WTC11 (cell line): Measurements from ENCODE around the gene MRPS10. TPM values are rescaled to one million over a fixed set of nuclear protein-coding genes. Genes with fewer than 3 reads are reported as not detected.

Source experiments
- ATAC-seq: fragments of 200-7000 bp; cut with Tn5 transposase; 2 replicates; pipeline ENCODE4 v1.10.0; 2021; ENCODE audit warnings: mild to moderate bottlenecking, moderate library complexity
- CTCF ChIA-PET: fragments of 300-600 bp; sonication (Branson Sonifier 250); formaldehyde crosslinking; loops from one replicate; lab custom pipeline; 2021; ENCODE audit warnings: antibody characterized with exemption; lab: Charles Lee
- POLR2A ChIA-PET: fragments of 350-600 bp; sonication (Branson Sonifier 250); formaldehyde crosslinking; loops from one replicate; lab custom pipeline; 2021; ENCODE audit warnings: antibody characterized with exemption; lab: Charles Lee
- DNase-seq: peaks from one replicate; pipeline ENCODE4 v3.0.0; 2021; ENCODE audit warnings: low spot score
- H3K27ac Mint-ChIP-seq: 2 replicates; pipeline ENCODE4 v1.8.0; 2021; ENCODE audit warnings: mixed read lengths
- H3K27me3 Mint-ChIP-seq: 2 replicates; pipeline ENCODE4 v1.8.0; 2021; ENCODE audit warnings: low read depth, mild to moderate bottlenecking, moderate library complexity, mixed read lengths
- H3K36me3 Mint-ChIP-seq: 2 replicates; pipeline ENCODE4 v1.8.0; 2021; ENCODE audit warnings: mixed read lengths
- H3K4me1 Mint-ChIP-seq: 2 replicates; pipeline ENCODE4 v1.8.0; 2022; ENCODE audit warnings: mixed read lengths
- H3K4me3 Mint-ChIP-seq: 2 replicates; pipeline ENCODE4 v1.8.0; 2021; ENCODE audit warnings: mild to moderate bottlenecking, moderate library complexity, mixed read lengths
- H3K9me3 Mint-ChIP-seq: 2 replicates; pipeline ENCODE4 v1.8.0; 2021; ENCODE audit warnings: mixed read lengths
- ARID4B ChIP-seq: sonication (generic); formaldehyde crosslinking; IDR thresholded peaks from 2 replicates; pipeline ENCODE4 v1.8.0; 2023; ENCODE audit warnings: missing genetic modification reagents, mild to moderate bottlenecking, borderline replicate concordance
- ATF1 ChIP-seq: sonication (generic); formaldehyde crosslinking; IDR thresholded peaks from 2 replicates; pipeline ENCODE4 v1.8.1; 2023; ENCODE audit warnings: mild to moderate bottlenecking, moderate library complexity, missing genetic modification reagents
- CBFB ChIP-seq: sonication (generic); formaldehyde crosslinking; IDR thresholded peaks from 2 replicates; pipeline ENCODE4 v1.8.1; 2022; ENCODE audit warnings: mild to moderate bottlenecking, low read depth, missing genetic modification reagents
- HMGA2 ChIP-seq: fragments of 250-450 bp; sonication (Bioruptor Pico); IDR thresholded peaks from 2 replicates; pipeline ENCODE4 v1.4.0; 2021; ENCODE audit warnings: mild to moderate bottlenecking, moderate library complexity
- IRF1 ChIP-seq: sonication (generic); formaldehyde crosslinking; IDR thresholded peaks from 2 replicates; pipeline ENCODE4 v1.8.0; 2023; ENCODE audit warnings: missing genetic modification reagents
- MXD4 ChIP-seq: fragments of 250-450 bp; sonication (Bioruptor Pico); IDR thresholded peaks from 2 replicates; pipeline ENCODE4 v1.8.0; 2021; ENCODE audit warnings: mild to moderate bottlenecking, moderate library complexity, borderline replicate concordance
- NFYB ChIP-seq: sonication (generic); formaldehyde crosslinking; conservative IDR thresholded peaks from 2 replicates; pipeline ENCODE4 v1.8.0; 2022; ENCODE audit warnings: low read depth, missing genetic modification reagents
- NR2C2 ChIP-seq: sonication (generic); formaldehyde crosslinking; IDR thresholded peaks from 2 replicates; pipeline ENCODE4 v1.8.0; 2022; ENCODE audit warnings: mild to moderate bottlenecking, missing genetic modification reagents
- RORB ChIP-seq: fragments of 250-450 bp; sonication (Bioruptor Pico); IDR thresholded peaks from 2 replicates; pipeline ENCODE4 v1.9.0; 2021; ENCODE audit warnings: mild to moderate bottlenecking
- SP1 ChIP-seq: sonication (generic); formaldehyde crosslinking; conservative IDR thresholded peaks from 2 replicates; pipeline ENCODE4 v1.8.1; 2022; ENCODE audit warnings: missing genetic modification reagents
- ZBTB43 ChIP-seq: sonication (generic); formaldehyde crosslinking; IDR thresholded peaks from 2 replicates; pipeline ENCODE4 v1.8.1; 2023; ENCODE audit warnings: mild to moderate bottlenecking, missing genetic modification reagents
- total RNA-seq: library from RNA; stranded (reverse); gene quantifications from 3 replicates; pipeline ENCODE4 v1.2.3, GENCODE V29; 2021
- TF ChIP-seq, protein P1 (sequence below): fragments of 250-450 bp; sonication (Bioruptor Pico); IDR thresholded peaks from 2 replicates; pipeline ENCODE4 v1.9.0; 2021; ENCODE audit warnings: mild to moderate bottlenecking
- TF ChIP-seq, protein P2 (sequence below): sonication (generic); formaldehyde crosslinking; IDR thresholded peaks from 2 replicates; pipeline ENCODE4 v1.8.1; 2022; ENCODE audit warnings: mild to moderate bottlenecking, missing genetic modification reagents, moderate library complexity, borderline replicate concordance
- TF ChIP-seq, protein P3 (sequence below): sonication (generic); formaldehyde crosslinking; conservative IDR thresholded peaks from 2 replicates; pipeline ENCODE4 v1.8.1; 2023; ENCODE audit warnings: mild to moderate bottlenecking, low read depth, missing genetic modification reagents, moderate library complexity

The MRPS10 gene
- total RNA-seq, 1 experiment from 2014 or later: 31.3 TPM

DNA sequence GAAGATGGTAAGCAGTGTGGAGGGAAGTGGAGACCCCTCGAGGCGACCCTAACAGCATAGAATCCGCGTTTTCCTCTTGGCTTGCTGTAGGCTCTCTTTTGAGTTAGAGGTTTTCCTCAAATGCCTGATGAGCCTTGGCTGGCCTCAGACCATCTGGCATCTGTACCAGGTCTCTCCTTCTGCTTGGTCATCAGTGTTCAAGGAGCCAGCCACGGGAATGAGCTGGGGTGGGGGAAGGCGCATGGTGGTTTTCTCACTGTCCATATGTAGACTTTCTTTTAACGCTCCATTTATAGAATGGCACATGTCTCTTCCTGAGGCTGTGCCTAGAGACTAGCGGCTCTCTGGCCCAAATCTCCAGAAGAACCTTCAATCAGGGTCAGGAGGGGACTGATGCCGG, 52.6 kb downstream of the MRPS10 start:
- Mint-ChIP-seq H3K27ac (no peak overlapping the region), H3K4me1 (peaks cover 54% of the 10 kb centered on the region), H3K4me3 (no peak overlapping the region), H3K9me3 (peaks cover 4% of the 10 kb centered on the region), H3K36me3 (no peaks in the 10 kb centered on the region), H3K27me3 (peaks cover 20% of the 10 kb centered on the region)
- DNase-seq (no peak), ATAC-seq (no peak)
- TF ChIP-seq CBFB (CRISPR knock-in tag) (no peak), MXD4 (CRISPR knock-in tag) (no peak), NFYB (CRISPR knock-in tag) (no peak), IRF1 (no peak), NR2C2 (CRISPR knock-in tag) (no peak), HMGA2 (CRISPR knock-in tag) (no peak), ZBTB43 (CRISPR knock-in tag) (no peak), SP1 (CRISPR knock-in tag) (no peak), ATF1 (CRISPR knock-in tag) (no peak), ARID4B (CRISPR knock-in tag) (no peak), RORB (CRISPR knock-in tag) (no peak)
- TF ChIP-seq, protein P1, sequence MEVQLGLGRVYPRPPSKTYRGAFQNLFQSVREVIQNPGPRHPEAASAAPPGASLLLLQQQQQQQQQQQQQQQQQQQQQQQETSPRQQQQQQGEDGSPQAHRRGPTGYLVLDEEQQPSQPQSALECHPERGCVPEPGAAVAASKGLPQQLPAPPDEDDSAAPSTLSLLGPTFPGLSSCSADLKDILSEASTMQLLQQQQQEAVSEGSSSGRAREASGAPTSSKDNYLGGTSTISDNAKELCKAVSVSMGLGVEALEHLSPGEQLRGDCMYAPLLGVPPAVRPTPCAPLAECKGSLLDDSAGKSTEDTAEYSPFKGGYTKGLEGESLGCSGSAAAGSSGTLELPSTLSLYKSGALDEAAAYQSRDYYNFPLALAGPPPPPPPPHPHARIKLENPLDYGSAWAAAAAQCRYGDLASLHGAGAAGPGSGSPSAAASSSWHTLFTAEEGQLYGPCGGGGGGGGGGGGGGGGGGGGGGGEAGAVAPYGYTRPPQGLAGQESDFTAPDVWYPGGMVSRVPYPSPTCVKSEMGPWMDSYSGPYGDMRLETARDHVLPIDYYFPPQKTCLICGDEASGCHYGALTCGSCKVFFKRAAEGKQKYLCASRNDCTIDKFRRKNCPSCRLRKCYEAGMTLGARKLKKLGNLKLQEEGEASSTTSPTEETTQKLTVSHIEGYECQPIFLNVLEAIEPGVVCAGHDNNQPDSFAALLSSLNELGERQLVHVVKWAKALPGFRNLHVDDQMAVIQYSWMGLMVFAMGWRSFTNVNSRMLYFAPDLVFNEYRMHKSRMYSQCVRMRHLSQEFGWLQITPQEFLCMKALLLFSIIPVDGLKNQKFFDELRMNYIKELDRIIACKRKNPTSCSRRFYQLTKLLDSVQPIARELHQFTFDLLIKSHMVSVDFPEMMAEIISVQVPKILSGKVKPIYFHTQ (CRISPR knock-in tag): no peak
- TF ChIP-seq, protein P2, sequence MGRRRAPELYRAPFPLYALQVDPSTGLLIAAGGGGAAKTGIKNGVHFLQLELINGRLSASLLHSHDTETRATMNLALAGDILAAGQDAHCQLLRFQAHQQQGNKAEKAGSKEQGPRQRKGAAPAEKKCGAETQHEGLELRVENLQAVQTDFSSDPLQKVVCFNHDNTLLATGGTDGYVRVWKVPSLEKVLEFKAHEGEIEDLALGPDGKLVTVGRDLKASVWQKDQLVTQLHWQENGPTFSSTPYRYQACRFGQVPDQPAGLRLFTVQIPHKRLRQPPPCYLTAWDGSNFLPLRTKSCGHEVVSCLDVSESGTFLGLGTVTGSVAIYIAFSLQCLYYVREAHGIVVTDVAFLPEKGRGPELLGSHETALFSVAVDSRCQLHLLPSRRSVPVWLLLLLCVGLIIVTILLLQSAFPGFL: no peak
- TF ChIP-seq, protein P3, sequence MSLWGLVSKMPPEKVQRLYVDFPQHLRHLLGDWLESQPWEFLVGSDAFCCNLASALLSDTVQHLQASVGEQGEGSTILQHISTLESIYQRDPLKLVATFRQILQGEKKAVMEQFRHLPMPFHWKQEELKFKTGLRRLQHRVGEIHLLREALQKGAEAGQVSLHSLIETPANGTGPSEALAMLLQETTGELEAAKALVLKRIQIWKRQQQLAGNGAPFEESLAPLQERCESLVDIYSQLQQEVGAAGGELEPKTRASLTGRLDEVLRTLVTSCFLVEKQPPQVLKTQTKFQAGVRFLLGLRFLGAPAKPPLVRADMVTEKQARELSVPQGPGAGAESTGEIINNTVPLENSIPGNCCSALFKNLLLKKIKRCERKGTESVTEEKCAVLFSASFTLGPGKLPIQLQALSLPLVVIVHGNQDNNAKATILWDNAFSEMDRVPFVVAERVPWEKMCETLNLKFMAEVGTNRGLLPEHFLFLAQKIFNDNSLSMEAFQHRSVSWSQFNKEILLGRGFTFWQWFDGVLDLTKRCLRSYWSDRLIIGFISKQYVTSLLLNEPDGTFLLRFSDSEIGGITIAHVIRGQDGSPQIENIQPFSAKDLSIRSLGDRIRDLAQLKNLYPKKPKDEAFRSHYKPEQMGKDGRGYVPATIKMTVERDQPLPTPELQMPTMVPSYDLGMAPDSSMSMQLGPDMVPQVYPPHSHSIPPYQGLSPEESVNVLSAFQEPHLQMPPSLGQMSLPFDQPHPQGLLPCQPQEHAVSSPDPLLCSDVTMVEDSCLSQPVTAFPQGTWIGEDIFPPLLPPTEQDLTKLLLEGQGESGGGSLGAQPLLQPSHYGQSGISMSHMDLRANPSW: no peak
- POLR2A ChIA-PET: interaction anchor here (0.9 to 1.0 kb wide), 2 partner anchors 12 to 32 kb away, joined by 3 read pairs; no protein-coding TSS in a partner anchor
- CTCF ChIA-PET: interaction anchor here (0.9 to 5.9 kb wide), 10 partner anchors 11 to 71 kb away, joined by 3 to 46 read pairs (median 4); no protein-coding TSS in a partner anchor
